ENCODE results near the gene IRF7.

IRF7 gene

DNA sequence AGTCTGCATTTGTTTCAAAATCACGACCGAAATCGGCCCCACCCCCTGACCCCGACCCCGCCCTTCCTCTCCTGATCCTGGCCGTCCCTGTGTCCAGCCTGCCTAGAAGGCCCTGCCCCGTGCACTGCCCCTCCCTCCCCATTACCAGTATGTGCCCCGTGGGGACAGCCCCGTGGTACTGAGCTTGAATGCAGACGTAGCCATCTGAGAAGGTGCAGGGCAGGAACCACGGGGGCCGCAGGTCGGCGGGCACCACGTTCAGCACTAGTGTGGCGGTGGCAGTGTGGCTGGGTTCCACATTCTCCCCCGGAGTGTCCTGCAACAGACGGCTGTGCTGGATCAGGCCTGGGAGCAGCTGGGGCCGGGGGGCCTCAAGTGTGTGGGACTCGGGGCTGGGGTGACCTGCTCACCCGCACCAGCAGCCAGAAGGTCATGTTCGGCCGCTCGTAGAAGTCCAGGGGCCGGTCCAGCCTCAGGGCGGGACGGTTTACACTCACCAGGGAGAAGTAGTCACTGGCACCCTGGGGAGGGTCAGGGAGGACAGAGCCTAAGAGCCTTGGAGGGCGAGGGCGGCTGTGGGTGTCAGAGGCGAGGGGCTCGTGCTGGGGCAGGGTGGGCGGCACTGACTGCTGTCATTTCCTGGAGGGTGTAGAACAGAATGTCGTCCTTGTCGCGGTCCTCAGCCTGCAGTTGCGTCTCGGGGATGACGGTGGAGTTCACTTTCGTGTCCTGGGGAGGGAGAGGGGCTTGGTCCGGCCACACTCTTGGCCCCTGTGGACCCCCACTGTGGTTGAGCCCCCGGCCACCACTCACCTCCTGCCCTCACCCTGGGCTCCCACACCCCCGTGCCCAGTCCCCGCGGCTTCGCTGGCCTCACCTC lies 5.4 kb upstream of the IRF7 start:
- no peak for DNase-seq

DNA sequence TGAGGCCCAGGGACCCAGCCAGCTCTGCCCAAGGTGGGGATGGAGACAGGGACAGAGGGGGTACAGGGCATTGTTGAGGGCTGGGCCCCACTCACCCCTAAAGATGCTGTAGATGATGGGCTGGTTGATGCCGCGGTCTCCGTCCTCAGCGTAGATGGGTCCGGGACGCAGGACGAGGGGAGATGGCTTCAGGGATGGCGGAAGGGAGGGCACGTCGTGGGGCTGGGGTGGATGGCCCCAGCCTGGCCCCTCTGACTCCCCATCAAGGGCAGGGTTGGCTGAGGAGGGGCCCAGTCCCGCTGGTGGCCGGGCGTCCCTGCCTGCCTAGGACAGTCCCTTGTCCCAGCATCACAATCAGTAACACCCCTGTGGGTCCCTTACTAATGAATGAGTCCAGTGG lies 4.5 kb upstream of the IRF7 start:
- no peak for DNase-seq

DNA sequence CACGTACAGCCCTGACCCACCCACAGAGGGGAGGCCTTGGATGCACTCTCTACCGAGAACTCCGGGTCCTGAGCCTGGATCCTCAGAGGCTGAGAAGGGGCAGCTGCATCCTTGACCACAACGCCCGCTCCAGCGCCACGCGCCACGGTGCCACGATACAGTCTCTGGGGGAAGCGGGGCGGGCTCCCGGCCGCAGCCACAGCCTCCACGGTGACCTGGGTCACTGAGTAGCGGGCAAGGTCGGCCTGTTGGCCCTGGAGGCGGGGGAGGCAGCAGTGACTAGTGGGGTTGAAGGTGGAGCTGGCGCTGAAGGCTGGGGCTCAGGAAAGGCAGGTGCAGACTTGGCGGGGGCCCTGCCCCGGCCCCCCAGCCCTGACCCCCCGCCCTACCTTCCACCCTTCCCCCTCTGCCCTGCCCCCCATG lies 3.9 kb upstream of the IRF7 start:
- no peak for DNase-seq

DNA sequence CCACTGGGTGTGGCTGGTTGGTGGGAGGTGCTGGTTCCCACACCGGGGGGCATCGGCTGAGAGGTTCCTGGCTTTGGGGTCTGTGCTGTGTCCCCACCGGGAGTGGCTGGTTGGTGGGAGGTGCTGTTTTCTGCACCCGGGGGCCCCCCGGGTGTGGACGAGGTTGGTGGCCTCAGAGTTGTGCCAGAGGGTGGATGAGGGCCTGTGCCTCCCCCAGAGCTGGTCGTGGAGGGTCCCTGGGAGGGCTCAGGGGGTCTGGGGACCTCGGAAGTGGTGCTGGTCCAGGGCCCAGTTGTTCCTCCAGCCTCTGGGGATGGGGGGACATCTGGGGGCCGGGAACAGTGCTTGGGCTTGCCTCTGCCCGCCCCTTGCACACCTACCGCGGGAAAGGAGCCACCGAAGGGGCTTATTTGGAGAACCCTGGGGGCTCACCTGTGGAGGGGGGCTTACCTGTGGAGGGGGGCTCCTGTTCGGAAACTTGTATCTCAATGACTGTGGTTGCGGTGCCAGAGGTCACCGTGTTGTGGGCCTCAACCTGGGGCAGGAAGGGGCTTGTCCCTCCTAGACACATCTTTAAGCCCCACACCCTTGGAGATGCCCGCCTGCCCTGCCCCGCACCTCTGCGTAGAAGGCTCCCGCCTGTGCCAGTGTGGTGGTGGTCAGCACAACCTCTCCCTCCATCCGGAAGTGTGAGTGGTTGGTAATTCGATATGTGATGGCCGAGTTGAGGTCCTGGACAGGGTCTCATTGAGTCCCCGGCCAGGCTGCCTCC lies 3.3 kb upstream of the IRF7 start:
- no peak for DNase-seq

DNA sequence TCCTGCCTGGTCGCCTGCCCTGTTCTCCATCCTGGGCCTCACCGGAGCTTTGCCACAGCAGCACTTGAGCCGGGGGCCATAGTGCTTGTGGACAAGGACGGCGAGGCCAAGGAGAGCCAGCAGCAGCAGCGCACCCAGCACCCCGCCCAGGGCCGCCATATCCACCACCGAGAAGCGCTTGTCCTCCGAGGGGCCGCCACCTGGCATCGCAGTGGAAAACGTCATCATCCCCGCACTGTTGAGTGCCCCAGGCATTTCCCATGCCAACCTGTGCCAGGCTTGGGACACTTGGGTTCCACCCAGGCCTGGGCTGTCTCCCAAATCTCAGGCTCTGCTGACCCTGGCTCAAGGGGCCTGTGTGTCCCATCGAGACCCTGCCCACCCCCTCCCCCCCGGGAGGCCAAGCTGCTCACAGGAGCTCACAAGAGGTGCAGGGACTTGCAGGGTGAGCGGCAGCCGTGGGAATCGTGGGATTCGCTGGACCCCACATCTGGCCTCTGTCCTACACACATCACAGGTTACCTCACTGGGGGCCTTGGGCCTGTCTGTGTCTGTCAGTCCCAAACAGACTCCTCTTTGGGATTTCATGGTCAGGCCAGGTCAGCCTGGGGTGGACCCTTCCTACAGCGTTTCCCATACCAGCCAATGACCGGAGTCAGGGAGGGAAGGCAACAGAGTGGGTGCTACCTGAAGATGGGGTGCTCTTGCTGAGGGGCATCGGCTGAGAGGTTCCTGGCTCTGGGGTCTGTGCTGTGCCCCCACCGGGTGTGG lies 2.3 kb upstream of the IRF7 start:
- DNase-seq, result no peak

DNA sequence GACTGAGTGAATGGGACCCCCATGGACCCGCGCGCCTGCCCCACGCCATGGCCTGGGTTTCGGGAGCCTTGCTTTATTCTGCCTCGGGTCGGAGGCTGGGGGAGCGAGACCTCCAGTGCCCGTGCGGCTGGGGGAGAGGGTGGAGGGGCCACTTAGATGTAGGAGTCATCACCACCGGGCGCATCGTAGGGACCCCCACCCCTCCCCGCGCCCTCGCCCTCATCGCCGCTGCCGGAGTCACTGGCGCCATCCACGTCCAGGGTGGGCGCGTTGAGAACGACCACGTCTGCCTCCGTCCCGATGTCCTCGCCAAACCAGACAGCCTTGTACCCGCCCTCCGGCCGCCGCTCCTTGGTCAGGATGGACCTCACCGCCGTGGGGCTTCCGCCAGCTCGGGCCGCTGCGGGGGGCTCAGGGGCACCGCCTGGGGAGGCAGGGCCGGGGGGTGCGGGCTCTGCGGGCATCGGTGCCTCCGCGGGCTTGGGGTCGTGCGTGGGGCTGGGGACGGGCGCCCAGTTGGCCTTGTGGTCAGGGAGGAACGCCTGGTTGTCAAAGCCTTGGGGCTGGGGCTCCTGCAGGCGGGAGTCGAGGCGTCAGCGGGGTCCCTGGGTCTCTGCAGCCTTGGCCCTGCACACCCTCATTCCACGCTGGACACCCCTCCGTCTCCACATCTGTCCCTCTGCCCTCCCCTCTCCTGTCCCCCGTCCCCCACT lies 1.6 kb upstream of the IRF7 start:
- DNase-seq, result no peak

DNA sequence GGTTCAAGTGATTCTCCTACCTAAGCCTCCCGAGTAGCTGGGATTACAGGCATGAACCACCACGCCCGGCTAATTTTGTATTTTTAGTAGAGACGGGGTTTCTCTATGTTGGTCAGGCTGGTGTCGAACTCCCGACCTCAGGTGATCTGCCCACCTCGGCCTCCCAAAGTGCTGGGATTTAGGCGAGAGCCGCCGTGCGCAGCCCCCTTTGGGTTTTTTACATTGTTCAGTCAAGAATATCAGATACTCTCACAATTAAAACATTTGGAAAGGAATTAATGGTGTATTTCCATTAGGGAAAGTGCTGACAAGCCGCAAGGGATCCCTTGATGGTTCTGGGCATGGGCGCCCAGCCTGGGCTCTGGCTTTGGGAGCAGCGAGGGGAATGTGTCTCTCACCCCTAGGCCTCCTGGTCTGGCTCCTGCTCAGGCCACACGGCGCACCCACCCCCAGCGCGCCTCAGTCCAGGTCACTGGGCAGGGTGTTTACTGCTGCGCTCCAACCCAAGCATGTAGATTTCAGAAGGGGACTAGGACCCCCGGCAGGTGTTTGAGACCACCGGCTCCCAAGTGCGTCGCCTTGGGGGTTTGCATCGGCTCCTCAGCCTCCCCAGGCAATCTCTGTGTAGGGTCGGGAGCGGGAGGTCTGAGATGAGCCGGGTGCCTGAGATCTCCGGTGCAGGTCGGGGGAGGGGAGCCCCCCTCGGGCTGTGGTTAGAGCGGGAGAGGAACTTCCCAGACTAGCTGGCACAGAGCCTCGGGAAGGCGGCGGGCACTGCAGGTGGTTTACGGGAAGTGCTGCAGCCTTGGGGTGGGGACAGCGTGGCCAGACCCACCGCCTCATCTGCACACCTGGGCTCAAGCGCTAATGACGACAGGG lies 809 bp upstream of the IRF7 start:
- no peak for DNase-seq

DNA sequence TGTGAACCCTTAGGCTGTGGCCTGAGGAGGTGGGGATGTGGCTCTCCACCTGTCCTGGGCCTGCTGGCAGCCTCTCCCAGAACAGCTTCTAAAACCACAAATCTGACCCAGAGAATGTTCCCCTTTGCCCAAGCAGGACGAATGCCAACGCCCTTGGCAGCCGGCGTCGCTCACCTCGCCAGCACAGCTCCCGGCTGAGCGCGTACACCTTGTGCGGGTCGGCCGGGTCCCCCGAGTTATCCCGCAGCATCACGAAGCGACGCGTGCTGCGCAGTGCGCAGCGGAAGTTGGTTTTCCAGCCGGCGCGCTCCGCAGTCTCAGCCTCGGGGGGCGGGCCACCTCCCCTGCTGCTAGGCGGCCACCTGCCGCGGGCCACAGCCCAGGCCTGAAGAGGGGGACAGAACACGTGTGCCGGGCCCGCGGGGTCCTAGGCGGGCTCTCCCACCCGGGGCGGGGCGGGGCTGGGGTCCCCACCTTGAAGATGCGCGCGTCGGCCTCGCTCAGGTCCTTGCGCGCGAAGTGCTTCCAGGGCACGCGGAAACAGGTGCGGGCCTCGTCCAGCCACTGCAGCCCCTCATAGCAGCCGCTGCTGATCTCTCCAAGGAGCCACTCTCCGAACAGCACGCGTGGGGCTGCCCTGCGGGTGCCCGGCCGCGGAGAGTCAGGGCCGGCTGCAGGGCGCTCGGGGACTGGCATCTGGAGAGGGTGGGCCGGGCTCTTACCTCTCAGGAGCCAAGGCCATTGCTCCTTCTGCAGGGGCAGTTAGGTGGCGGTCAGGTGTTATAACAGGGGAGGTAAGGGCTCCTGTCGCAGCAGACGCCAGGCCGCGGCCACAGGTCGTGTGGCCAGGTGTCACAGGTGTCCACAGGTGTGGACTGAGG lies 887 bp downstream of the IRF7 start:
- DNase-seq, result no peak

DNA sequence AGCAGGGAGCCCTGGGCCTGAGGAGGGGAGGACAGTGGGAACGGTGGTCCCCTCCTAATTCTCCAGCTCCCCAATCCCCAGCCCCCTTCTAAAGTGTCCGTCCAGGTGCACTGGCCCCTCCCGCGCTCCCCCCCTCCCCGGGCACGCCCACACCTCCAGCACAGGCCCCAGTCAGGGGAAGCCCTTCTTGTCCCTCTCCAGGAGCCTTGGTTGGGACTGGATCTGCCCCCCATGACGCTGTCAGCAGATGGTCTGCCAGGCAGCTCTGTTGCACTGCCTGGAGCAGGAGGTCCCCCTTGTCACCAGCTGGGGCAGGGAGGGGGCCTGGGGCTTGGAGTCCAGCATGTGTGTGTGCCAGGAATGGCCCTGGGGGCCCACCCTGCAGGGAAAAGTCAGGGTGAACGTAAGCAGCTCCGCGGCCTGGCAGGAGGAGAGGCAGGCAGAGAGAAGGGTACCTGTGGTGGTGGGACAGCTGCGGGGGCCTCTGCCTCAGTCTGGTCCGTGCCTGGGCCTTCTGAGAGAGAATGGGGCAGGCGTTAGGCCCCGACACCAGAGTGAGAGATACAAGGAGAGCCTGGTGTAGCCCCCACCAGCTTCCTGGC lies 1.6 kb downstream of the IRF7 start:
- no peak for DNase-seq

DNA sequence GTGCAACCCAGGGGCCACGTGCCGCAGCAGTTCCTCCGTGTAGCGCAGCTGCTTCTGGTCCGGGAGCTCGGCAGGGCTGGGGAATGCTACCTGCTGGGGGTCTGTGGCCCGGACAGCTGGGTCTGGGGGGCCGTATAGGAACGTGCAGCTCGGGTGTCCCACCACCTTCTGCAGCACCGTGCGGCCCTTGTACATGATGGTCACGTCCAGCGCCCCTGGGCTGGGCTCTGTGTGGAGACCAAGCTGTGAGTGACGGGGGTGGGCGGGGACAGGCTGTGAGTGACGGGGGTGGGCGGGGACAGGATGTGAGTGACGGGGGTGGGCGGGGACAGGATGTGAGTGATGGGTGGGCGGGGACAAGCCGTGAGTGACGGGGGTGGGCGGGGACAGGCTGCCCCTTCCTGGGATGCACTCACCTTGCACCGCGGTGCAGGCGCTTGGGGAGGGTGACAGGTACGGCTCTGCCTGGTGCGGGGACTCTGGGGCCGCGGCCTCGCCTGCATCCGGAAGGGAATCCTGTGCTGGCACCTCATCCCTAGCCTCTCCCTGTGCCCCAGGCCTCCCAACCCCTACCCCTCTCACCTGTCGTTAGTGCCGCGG lies 2.3 kb downstream of the IRF7 start:
- peak; percentile 81 for DNase-seq

DNA sequence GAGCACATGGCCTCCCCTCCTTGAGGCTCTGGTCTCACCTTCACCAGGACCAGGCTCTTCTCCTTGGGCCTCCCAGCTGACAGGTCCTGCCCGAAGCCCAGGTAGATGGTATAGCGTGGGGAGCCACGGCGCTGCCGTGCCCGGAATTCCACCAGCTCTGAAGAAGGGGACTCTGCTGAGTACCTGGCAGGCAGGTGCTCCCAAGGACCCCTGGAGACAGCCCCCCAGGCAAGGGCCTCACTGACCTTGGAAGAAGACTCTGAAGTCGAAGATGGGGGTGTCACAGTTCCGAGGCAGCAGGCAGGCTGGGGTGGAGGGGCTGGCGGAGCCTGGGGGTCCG lies 2.8 kb downstream of the IRF7 start:
- DNase-seq, result no peak

DNA sequence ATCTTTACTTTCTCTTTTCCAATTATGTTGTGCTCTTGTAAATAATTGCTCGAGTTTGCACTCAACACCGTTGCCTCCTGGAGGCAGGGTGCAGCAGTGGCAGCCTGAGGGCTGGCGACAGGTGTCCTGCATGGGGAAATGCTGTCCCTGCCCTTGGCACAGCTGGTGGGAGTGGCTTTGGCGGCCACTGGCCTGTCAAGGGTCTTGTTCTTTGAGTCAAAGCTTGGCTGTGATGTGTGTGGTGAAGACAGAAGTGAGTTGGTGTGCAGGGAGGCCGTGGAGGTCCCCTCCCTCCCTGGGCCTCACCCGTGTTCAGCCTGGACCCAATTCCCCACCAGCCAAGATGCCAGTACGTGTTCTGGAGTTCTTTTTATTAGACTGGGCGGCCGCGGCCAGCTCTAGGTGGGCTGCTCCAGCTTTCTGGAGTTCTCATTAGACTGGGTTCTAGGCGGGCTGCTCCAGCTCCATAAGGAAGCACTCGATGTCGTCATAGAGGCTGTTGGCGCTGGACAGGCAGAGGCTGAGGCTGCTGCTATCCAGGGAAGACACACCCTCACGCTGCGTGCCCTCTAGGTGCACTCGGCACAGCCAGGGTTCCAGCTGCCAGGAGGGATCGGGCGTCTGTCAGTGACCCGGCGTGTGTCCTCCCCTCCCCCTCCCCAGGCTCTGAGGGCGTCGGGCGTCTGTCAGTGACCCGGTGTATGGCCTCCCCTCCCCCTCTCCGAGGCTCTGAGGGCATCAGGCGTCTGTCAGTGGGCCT lies 3.4 kb downstream of the IRF7 start:
- peak; percentile 38 for DNase-seq

DNA sequence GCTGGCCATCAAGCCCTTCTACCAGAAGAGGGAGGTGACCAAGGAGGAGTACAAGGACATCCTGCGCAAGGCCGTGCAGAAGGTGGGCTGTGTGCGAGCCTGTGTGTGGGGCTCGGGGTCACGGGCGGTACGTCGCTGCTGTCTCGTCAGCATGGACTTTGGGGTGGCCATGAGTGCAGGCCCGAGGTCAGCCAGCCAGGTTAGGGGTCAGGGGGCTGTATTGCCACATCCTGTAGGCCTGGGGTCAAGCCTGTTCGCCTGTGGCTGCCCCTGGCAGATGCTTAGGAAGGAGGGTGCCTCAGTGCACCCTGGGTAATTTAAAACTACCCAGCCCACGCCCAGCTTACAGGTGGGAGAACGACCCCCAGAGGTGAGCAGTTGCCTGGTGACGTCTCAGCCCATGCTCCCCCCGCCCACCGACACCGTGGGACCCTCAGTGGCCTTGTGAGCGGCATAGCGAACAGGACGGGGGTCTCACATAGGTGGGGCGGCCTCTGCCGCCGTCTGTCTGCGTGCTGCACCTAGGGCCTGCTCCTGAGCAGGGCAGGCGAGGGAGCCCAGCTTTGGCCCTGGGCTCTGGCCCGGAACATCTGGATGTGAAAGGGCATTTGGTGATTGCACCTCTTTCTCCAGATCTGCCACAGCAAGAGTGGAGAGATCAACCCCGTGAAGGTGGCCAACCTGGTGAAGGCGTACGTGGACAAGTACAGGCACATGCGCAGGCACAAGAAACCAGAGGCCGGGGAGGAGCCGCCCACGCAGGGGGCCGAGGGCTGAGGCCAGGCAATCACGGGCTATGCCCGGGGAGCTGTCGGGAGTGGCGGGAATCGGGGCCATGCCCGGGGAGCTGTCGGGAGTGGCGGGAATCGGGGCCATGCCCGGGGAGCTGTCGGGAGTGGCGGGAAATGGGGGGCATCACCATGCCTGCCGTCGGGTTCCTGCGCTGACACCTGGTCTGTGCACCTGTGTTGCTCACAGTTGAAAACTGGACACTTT lies 4.5 kb downstream of the IRF7 start:
- no peak for DNase-seq

DNA sequence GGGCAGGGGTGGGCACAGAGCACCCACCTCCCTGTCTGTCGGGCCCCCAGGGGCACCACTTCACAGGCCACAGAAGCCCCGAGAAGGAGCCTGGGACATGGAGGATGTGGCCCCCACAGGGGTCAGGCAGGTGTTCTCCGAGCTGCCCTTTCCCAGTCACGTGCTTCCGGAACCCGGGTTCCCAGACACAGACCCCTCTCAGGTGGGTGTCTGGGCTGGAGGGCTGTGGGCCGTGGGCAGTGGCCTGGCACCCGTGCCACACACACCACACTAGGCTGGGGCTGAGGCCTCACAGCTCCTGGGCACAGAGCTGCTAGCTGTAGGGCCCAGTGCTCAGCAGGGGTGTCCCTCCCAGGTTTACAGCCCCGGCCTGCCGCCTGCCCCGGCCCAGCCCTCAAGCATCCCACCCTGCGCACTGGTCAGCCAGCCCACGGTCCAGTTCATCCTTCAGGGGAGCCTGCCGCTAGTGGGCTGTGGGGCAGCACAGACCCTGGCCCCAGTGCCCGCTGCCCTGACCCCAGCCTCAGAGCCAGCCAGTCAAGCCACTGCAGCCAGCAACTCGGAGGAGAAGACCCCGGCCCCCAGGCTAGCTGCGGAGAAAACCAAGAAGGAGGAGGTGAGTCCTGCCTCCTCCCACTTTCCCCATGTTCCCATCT lies 5.5 kb downstream of the IRF7 start:
- DNase-seq, result no peak

DNA sequence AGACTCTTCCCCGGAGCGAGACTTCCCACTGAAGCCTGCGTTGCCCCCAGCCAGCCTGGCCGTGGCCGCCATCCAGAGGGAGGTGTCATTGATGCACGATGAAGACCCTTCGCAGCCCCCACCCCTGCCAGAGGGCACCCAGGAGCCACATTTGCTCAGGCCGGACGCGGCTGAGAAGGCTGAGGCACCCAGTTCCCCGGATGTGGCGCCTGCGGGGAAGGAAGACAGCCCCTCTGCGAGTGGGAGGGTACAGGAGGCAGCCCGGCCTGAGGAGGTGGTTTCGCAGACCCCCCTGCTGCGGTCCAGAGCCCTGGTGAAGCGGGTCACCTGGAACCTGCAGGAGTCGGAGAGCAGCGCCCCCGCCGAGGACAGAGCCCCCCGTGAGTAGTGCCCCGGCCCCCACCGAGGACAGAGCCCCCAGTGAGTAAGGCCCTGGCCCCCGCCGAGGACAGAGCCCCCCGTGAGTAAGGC lies 6.4 kb downstream of the IRF7 start:
- DNase-seq, result no peak

DNA sequence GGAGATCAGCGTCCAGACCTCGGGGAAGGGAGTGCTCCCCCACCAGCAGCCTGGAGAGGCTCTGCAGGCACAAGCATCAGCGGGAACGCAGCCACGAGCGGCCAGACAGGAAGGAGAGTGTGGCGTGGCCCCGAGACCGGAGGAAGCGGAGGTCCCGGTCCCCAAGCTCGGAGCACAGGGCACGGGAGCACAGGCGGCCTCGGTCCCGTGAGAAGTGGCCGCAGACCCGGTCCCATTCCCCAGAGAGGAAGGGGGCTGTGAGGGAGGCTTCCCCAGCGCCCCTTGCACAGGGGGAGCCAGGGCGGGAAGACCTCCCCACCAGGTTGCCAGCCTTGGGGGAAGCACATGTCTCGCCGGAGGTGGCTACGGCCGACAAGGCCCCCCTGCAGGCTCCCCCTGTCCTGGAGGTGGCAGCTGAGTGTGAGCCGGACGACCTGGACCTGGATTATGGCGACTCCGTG lies 6.9 kb downstream of the IRF7 start:
- no peak for DNase-seq
